Coronary artery (tissue), 2 donors: ENCODE data around the gene TMPRSS6.

ENCODE experiments used
- DNase-seq: peaks from one replicate; pipeline ENCODE4 v3.0.0-alpha.2; 2017; ENCODE audit warnings: low spot score
- H3K27ac ChIP-seq, 2 donors: fragments of 200-600 bp; sonication (generic); one replicate each; pipeline ENCODE4 v1.5.1; 2016 to 2019
- H3K4me3 ChIP-seq: fragments of 200-600 bp; sonication (generic); 2 replicates; pipeline ENCODE4 v1.5.1; 2016; ENCODE audit warnings: mild to moderate bottlenecking, moderate library complexity
- TF ChIP-seq, protein P1 (sequence below): fragments of 200-600 bp; sonication (generic); IDR thresholded peaks from one replicate; pipeline ENCODE4 v1.5.1; 2019; ENCODE audit warnings: antibody characterized with exemption

The TMPRSS6 gene

DNA sequence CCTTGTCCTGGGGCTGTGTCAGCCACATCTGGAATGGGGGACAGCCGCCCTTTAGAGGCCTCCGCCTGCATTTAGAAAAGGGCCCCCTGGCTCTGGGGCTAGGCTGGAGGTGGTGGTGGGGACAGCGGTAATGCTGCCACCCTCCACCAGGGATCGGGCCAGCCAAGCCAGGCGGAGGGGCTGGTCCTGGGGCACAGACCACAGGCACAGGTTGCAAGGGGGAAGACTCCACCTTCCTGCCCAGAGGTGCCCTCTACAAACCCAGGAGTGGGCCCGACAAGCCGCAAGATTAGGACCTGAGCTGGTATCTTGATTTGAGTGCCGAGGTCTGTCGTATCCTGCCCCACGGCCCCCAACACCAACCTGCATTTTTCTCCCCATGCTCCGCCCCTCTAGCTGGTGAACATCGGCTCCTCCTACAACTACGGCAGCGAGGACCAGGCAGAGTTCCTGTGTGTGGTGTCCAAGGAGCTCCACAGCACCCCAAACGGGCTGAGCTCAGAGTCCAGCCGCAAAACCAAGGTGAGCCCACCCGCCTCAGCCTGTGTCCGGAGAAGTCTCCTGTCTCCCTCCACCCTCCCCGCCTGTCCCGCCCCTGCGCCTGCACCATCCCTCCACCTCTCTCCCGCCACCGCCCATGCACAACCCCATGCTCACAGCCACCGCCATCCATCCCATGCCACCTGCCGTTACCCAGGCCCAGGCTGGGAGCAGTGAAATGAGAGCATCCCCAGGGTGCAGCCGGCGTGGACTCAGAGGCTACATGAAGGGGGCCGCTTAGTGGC is 50.4 kb downstream of the TMPRSS6 start:
- TF ChIP-seq, protein P1, sequence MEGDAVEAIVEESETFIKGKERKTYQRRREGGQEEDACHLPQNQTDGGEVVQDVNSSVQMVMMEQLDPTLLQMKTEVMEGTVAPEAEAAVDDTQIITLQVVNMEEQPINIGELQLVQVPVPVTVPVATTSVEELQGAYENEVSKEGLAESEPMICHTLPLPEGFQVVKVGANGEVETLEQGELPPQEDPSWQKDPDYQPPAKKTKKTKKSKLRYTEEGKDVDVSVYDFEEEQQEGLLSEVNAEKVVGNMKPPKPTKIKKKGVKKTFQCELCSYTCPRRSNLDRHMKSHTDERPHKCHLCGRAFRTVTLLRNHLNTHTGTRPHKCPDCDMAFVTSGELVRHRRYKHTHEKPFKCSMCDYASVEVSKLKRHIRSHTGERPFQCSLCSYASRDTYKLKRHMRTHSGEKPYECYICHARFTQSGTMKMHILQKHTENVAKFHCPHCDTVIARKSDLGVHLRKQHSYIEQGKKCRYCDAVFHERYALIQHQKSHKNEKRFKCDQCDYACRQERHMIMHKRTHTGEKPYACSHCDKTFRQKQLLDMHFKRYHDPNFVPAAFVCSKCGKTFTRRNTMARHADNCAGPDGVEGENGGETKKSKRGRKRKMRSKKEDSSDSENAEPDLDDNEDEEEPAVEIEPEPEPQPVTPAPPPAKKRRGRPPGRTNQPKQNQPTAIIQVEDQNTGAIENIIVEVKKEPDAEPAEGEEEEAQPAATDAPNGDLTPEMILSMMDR: no peak
- DNase-seq: no peak

GRCh38 chr22:37057796-37058510 is 51.6 kb downstream of the TMPRSS6 start:
- no peak for DNase-seq
- H3K4me3 ChIP-seq: no peak overlapping the region
- TF ChIP-seq, protein P1: no peak
- H3K27ac ChIP-seq: no peak overlapping the region

More for the DNA sequence above, 50.4 kb downstream of the TMPRSS6 start:
- Histone ChIP-seq H3K27ac (no peak overlapping the region), H3K4me3 (no peak overlapping the region)

GRCh38 chr22:37057226-37057625 is 52.3 kb downstream of the TMPRSS6 start:
- H3K27ac ChIP-seq: no peak overlapping the region
- TF ChIP-seq, protein P1: no peak
- H3K4me3 ChIP-seq: no peak overlapping the region
- DNase-seq: no peak

DNA sequence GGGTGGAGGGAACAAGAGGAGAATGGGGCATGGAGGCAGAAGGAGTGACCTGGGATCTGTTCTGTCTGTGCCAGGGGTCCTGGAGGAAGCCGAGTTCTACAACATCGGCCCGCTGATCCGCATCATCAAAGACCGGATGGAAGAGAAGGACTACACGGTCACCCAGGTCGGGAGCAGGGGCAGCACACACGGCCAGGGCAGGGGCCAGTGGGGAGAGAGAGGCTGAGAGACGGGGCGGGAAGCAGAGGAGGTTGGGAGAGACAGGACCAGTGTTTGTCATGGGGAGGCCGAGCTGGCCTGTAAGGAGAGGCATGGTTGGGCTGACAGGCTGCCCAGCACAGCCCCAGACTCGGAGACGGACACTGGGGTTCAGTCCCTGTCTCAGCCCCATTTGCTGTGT is 53.3 kb downstream of the TMPRSS6 start:
- Histone ChIP-seq H3K4me3 (no peak overlapping the region), H3K27ac (no peak overlapping the region)
- DNase-seq: no peak
- TF ChIP-seq, protein P1: no peak

DNA sequence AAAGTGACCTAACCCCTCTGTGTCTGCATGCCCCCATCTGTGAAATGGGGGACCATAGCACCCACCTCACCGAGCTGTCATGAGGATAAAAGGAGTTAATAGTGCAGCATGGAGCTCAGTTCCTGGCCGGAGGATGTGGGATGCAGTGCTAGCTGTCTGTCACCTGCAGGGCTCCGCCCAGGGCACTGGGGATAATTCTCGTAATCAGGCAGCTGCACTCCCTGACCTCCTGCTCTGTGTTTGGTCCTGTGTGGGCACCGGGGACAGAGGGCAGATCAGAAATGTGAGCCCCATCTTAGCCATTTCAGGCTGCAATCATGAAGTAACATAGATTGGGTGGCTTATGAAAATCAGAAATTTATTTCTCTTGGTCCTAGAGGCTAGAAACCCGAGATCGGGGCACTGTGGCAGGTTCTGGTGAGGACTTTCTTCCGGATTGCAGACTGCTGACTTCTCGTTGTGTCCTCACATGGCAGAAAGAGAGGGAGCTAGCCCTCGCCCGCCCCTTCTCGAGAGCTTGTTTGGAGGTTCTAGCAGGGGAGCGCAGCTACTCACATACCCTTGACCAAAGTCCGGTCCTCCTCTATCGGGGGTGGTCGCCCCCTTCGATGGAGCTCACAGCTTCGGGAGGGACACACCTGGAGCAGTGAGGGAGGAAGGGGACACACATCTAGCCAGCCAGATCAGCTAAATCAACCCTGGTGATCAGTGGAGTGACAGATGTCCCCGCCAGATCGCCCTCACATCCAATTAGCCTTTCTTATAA is 54.7 kb downstream of the TMPRSS6 start:
- no peak overlapping the region for H3K27ac ChIP-seq
- TF ChIP-seq, protein P1: no peak
- H3K4me3 ChIP-seq: no peak overlapping the region
- no peak for DNase-seq

DNA sequence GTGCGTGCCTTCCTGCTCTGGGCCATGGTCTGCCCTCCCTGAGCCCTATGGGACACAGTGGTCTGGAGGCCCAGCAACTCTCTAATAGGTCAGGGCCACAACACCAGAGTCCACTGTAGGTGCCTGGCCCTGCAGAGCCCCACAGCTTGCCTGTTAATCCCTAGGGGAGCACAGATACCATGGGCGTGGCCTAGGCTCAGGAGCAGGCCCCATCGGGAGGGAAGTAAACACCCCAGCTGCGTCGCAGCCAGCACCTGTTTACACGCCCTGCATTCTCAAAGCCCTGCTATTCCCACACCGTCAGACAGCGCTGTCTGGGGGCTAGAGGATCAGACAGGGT is 55.5 kb downstream of the TMPRSS6 start:
- Histone ChIP-seq H3K4me3 (no peak overlapping the region), H3K27ac (no peak overlapping the region)
- no peak for DNase-seq
- TF ChIP-seq, protein P1: no peak
